GM13977 (cell line): Measurements from ENCODE around the gene RBMXL3.

Experiments used
- DNase-seq: peaks from one replicate; pipeline ENCODE4 v3.0.0; 2012; ENCODE audit warnings: low spot score
- CTCF ChIP-seq: IDR thresholded peaks from 2 replicates; pipeline ENCODE4 v1.5.1; 2012; ENCODE audit warnings: mild to moderate bottlenecking, control low read depth; ENCODE audit not compliant: insufficient read depth; ENCODE audit errors: extremely low read depth, missing control alignments
- in situ Hi-C: fragments of 300-500 bp; cut with MboI; formaldehyde crosslinking; loops from one replicate; pipeline ENCODE4 v1.12.0; 2022; ENCODE audit warnings: low sequenced_read_pairs, low pct_unique_long_range_greater_than_20kb, mixed read lengths, inconsistent platforms; ENCODE audit not compliant: unreplicated experiment

RBMXL3 gene

GRCh38 chrX:115233497-115234455 lies 44.6 kb downstream of the RBMXL3 start, which contains the start of gene LRCH2:
TSS of gene LRCH2 (minus strand) at chrX:115234096. CDS start at chrX:115234041, 55 bp downstream.
- in situ Hi-C loops = no loop called here
- DNase-seq = no peak
- no peak for TF ChIP-seq CTCF

- in situ Hi-C loops = no loop called here
- no peak for DNase-seq
- TF ChIP-seq CTCF = no peak
Measured at GRCh38 chrX:115234461-115234860, 45.3 kb downstream of the RBMXL3 start.

- no peak for TF ChIP-seq CTCF
- no peak for DNase-seq
- in situ Hi-C loops = no loop called here
Measured at GRCh38 chrX:115236560-115236959, 47.4 kb downstream of the RBMXL3 start.

- TF ChIP-seq CTCF = no peak
- DNase-seq = no peak
- in situ Hi-C loops = no loop called here
Measured at GRCh38 chrX:115237056-115237455, 47.8 kb downstream of the RBMXL3 start.
